A549 (cell line): Measurements from ENCODE around the gene DERL2. TPM values are rescaled to one million over a fixed set of nuclear protein-coding genes. Genes with fewer than 3 reads are reported as not detected.

Experiments used
- ATAC-seq, 2 experiments: fragments of 200-7000 bp in 1 of 2; fragments of >200 bp in 1 of 2; cut with Nextera tagmentation in 1 of 2; cut with Tn5 transposase in 1 of 2; 3 replicates each; pipeline versions ENCODE4 v1.8.0 to v1.9.1; 2018 to 2020; ENCODE audit warnings: mild to moderate bottlenecking in 1 of 2, moderate library complexity in 1 of 2
- CTCF ChIA-PET: fragments of 300-600 bp; sonication (Branson Sonifier 250); formaldehyde crosslinking; extraction: SDS; loops from one replicate; lab custom pipeline; 2021; ENCODE audit warnings: antibody characterized with exemption, inconsistent platforms; lab: Yijun Ruan, JAX
- POLR2A ChIA-PET: fragments of 350-600 bp; formaldehyde crosslinking; extraction: SDS; loops from one replicate; lab custom pipeline; 2021; ENCODE audit warnings: antibody characterized with exemption, inconsistent platforms; lab: Yijun Ruan, JAX
- DNase-seq, 2 experiments: peaks; one replicate each; pipeline versions ENCODE4 v3.0.0 to v3.0.0-alpha.2; 2011 to 2016; ENCODE audit warnings: low read depth in 1 of 2, low spot score in 1 of 2
- FAIRE-seq: peaks from 2 replicates; lab custom pipeline; 2011; peaks lifted over from hg19 to GRCh38; lab: Jason Lieb, UNC
- H3K27ac ChIP-seq, 2 experiments: fragments of >200 bp; sonication (Bioruptor Twin); formaldehyde crosslinking; 3 replicates each; pipeline ENCODE4 v1.5.1; 2016 to 2017
- H3K4me1 ChIP-seq: fragments of >200 bp; sonication (Bioruptor Twin); formaldehyde crosslinking; 3 replicates; pipeline ENCODE4 v1.6.1; 2016
- H3K4me2 ChIP-seq: fragments of >200 bp; sonication (Bioruptor Twin); formaldehyde crosslinking; 3 replicates; pipeline ENCODE4 v1.6.1; 2016
- H3K4me3 ChIP-seq: fragments of >200 bp; sonication (Bioruptor Twin); formaldehyde crosslinking; 3 replicates; pipeline ENCODE4 v1.5.1; 2016
- H3K9me3 ChIP-seq: fragments of >200 bp; sonication (Bioruptor Twin); formaldehyde crosslinking; 3 replicates; pipeline ENCODE4 v1.6.1; 2016
- BHLHE40 ChIP-seq: IDR thresholded peaks from 2 replicates; pipeline ENCODE4 v1.6.1; 2012; ENCODE audit warnings: low read depth, low read length, inconsistent platforms
- CEBPB ChIP-seq, 2 experiments: fragments of >200 bp in 1 of 2; sonication (Bioruptor Twin) in 1 of 2; formaldehyde crosslinking in 1 of 2; IDR thresholded peaks; 2 replicates each; pipeline ENCODE4 v1.6.1; 2012 to 2016
- CHD2 ChIP-seq: fragments of 150-350 bp; IDR thresholded peaks from 2 replicates; pipeline ENCODE4 v1.6.1; 2014; ENCODE audit warnings: low read length; ENCODE audit not compliant: partially characterized antibody
- CHD4 ChIP-seq: fragments of 200-600 bp; sonication (generic); IDR thresholded peaks from 2 replicates; pipeline ENCODE4 v1.6.1; 2016; ENCODE audit warnings: antibody characterized with exemption, mild to moderate bottlenecking, borderline replicate concordance
- EHF ChIP-seq: fragments of 250-450 bp; sonication (Bioruptor Pico); IDR thresholded peaks from 2 replicates; pipeline ENCODE4 v1.5.0; 2020; ENCODE audit warnings: mild to moderate bottlenecking
- ELK1 ChIP-seq: fragments of 150-350 bp; IDR thresholded peaks from 2 replicates; pipeline ENCODE4 v1.6.1; 2014; ENCODE audit warnings: low read depth, mild to moderate bottlenecking, low read length
- FOSB ChIP-seq: fragments of 250-450 bp; sonication (Bioruptor Pico); IDR thresholded peaks from 2 replicates; pipeline ENCODE4 v1.5.0; 2020; ENCODE audit warnings: mild to moderate bottlenecking, moderate library complexity
- FOSL2 ChIP-seq, 2 experiments: fragments of 450-650 bp in 1 of 2; fragments of >200 bp in 1 of 2; sonication (Bioruptor Twin) in 1 of 2; formaldehyde crosslinking; IDR thresholded peaks; 2 replicates each; pipeline versions ENCODE4 v1.5.0 to v1.6.1; 2016 to 2020; ENCODE audit warnings: mild to moderate bottlenecking in 1 of 2, moderate library complexity in 1 of 2
- HDAC2 ChIP-seq: fragments of 200-600 bp; sonication (generic); IDR thresholded peaks from 2 replicates; pipeline ENCODE4 v1.6.1; 2016
- HEYL ChIP-seq: fragments of 250-450 bp; sonication (Bioruptor Pico); IDR thresholded peaks from 2 replicates; pipeline ENCODE4 v1.8.0; 2021; ENCODE audit warnings: mild to moderate bottlenecking, moderate library complexity
- HOXB13 ChIP-seq: fragments of 250-450 bp; sonication (Bioruptor Pico); IDR thresholded peaks from 2 replicates; pipeline ENCODE4 v1.5.0; 2020; ENCODE audit warnings: low read depth, mild to moderate bottlenecking, moderate library complexity
- HOXB5 ChIP-seq: fragments of 250-450 bp; sonication (Bioruptor Pico); IDR thresholded peaks from 2 replicates; pipeline ENCODE4 v1.5.0; 2020; ENCODE audit warnings: mild to moderate bottlenecking, moderate library complexity
- MAZ ChIP-seq: fragments of 150-350 bp; IDR thresholded peaks from 2 replicates; pipeline ENCODE4 v1.6.1; 2014; ENCODE audit warnings: antibody characterized with exemption, low read depth, low read length, borderline replicate concordance
- MYC ChIP-seq: IDR thresholded peaks from 2 replicates; pipeline ENCODE4 v1.6.1; 2012; ENCODE audit warnings: mild to moderate bottlenecking, inconsistent platforms, low read length, improper control_type of control experiment, borderline replicate concordance
- NPAS2 ChIP-seq: fragments of 250-450 bp; sonication (Bioruptor Pico); IDR thresholded peaks from 2 replicates; pipeline ENCODE4 v1.8.0; 2022; ENCODE audit warnings: mild to moderate bottlenecking, moderate library complexity, borderline replicate concordance
- NR3C1 ChIP-seq: fragments of >200 bp; sonication (Bioruptor Twin); formaldehyde crosslinking; IDR thresholded peaks from 3 replicates; pipeline ENCODE4 v1.6.1; 2017
- RAD21 ChIP-seq, 2 experiments: fragments of >200 bp in 1 of 2; sonication (Bioruptor Twin) in 1 of 2; formaldehyde crosslinking in 1 of 2; IDR thresholded peaks in 1 of 2; conservative IDR thresholded peaks in 1 of 2; 2 replicates in 1 of 2; 3 replicates in 1 of 2; pipeline ENCODE4 v1.6.1; 2012 to 2018; ENCODE audit warnings: inconsistent platforms in 1 of 2
- RARB ChIP-seq: fragments of 250-450 bp; sonication (Bioruptor Pico); IDR thresholded peaks from 2 replicates; pipeline ENCODE4 v1.8.0; 2021; ENCODE audit warnings: mild to moderate bottlenecking, moderate library complexity
- RCOR1 ChIP-seq: fragments of 150-350 bp; IDR thresholded peaks from 2 replicates; pipeline ENCODE4 v1.6.1; 2014; ENCODE audit warnings: antibody characterized with exemption, low read length, low read depth
- SMC3 ChIP-seq: fragments of >200 bp; sonication (Bioruptor Twin); formaldehyde crosslinking; IDR thresholded peaks from 3 replicates; pipeline ENCODE4 v1.6.1; 2018; ENCODE audit warnings: inconsistent platforms
- TP53 ChIP-seq: fragments of 250-450 bp; sonication (Bioruptor Pico); IDR thresholded peaks from 2 replicates; pipeline ENCODE4 v1.5.0; 2021; ENCODE audit warnings: mild to moderate bottlenecking, moderate library complexity
- ZSCAN20 ChIP-seq: fragments of 250-450 bp; sonication (Bioruptor Pico); IDR thresholded peaks from 2 replicates; pipeline ENCODE4 v1.8.0; 2022; ENCODE audit warnings: mild to moderate bottlenecking, moderate library complexity
- WGBS: methylation state at CpG from one replicate; pipeline ENCODE4 v1.1.6; 2017; ENCODE audit errors: missing lambda C conversion rate; 5-methylcytosine and 5-hydroxymethylcytosine counted together
- polyA plus RNA-seq, 4 experiments: library from polyadenylated mRNA; depleted of rRNA in 3 of 4; stranded (reverse); fragments of >200 nt; fragmentation: RNase III in 1 of 4; extraction: RNeasy Plus Mini Kit Qiagen cat#74134 plus additional on column Dnase treatment in 1 of 4; gene quantifications; 2 replicates in 3 of 4; 3 replicates in 1 of 4; pipeline ENCODE4 v1.2.3, GENCODE V29; 2011 to 2017
- TF ChIP-seq, protein P1 (sequence below): fragments of 250-450 bp; sonication (Bioruptor Pico); IDR thresholded peaks from 2 replicates; pipeline ENCODE4 v1.5.0; 2020; ENCODE audit warnings: low read depth, mild to moderate bottlenecking, moderate library complexity
- TF ChIP-seq, protein P2 (sequence below): fragments of >200 bp; sonication (Bioruptor Twin); formaldehyde crosslinking; IDR thresholded peaks from 3 replicates; pipeline ENCODE4 v1.5.1; 2016
- TF ChIP-seq, protein P3 (sequence below): IDR thresholded peaks from 2 replicates; pipeline ENCODE4 v1.6.1; 2012

The DERL2 gene
- polyA plus RNA-seq, 2 of the 4 experiments (the other 2 are of a cell fraction) = 113 to 139 TPM

GRCh38 chr17:5499476-5500231 lies 13.7 kb upstream of the DERL2 start:
- ATAC-seq (peak in 1 of 2 experiments; percentile 3; a peak in 1 of 6 replicates), DNase-seq (no peak), FAIRE-seq (no peak)
- Histone ChIP-seq H3K9me3 (peaks cover 27% of the 10 kb centered on the region), H3K4me3 (peak overlapping the region; percentile 80), H3K4me1 (peaks cover 7% of the 10 kb centered on the region; the same call in 2 of the 3 replicates), H3K27ac (no peak overlapping the region), H3K4me2 (peak overlapping the region; percentile 98)
- WGBS = 54% methylated on average over 27 of the region's 44 CpGs
- TF ChIP-seq CHD4 (no peak), RARB (no peak), ELK1 (no peak), SMC3 (no peak), HDAC2 (no peak), FOSL2 (IDR thresholded peaks at IDR 0.05) (no peak), FOSL2 (CRISPR knock-in tag; IDR thresholded peaks at IDR 0.05) (no peak), FOSB (CRISPR knock-in tag) (no peak), NR3C1 (no peak)
- POLR2A ChIA-PET = interaction anchor here (1.9 to 2.6 kb wide), 3 partner anchors 9 to 16 kb away, joined by 6 to 33 read pairs (median 6); partner anchors contain the start of genes DERL2 and MIS12
- CTCF ChIA-PET = interaction anchor here (1.0 to 2.1 kb wide), 6 partner anchors 11 to 88 kb away, joined by 3 to 9 read pairs (median 3); partner anchors contain the start of gene C1QBP

GRCh38 chr17:5492970-5493369 lies 7.0 kb upstream of the DERL2 start:
- FAIRE-seq (no peak), ATAC-seq (no peak), DNase-seq (no peak)
- Histone ChIP-seq H3K9me3 (peaks cover 89% of the 10 kb centered on the region), H3K4me3 (no peak overlapping the region), H3K4me1 (no peaks in the 10 kb centered on the region), H3K4me2 (no peak overlapping the region), H3K27ac (no peak overlapping the region)
- TF ChIP-seq TP53 (CRISPR knock-in tag) (no peak), CHD2 (no peak), ZSCAN20 (CRISPR knock-in tag) (no peak), BHLHE40 (no peak), RAD21 (conservative IDR thresholded peaks at IDR 0.05 in 1 of 2, IDR thresholded peaks at IDR 0.05 in 1 of 2) (no peak), MYC (no peak), RARB (no peak), MAZ (no peak), NPAS2 (no peak), CEBPB (IDR thresholded peaks at IDR 0.05) (no peak), HEYL (no peak), HOXB13 (CRISPR knock-in tag) (no peak), EHF (no peak), HOXB5 (no peak), ELK1 (no peak), FOSL2 (IDR thresholded peaks at IDR 0.05) (no peak), FOSL2 (CRISPR knock-in tag; IDR thresholded peaks at IDR 0.05) (no peak), RCOR1 (no peak)
- TF ChIP-seq, protein P1, sequence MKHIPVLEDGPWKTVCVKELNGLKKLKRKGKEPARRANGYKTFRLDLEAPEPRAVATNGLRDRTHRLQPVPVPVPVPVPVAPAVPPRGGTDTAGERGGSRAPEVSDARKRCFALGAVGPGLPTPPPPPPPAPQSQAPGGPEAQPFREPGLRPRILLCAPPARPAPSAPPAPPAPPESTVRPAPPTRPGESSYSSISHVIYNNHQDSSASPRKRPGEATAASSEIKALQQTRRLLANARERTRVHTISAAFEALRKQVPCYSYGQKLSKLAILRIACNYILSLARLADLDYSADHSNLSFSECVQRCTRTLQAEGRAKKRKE (CRISPR knock-in tag) = no peak
- TF ChIP-seq, protein P2, sequence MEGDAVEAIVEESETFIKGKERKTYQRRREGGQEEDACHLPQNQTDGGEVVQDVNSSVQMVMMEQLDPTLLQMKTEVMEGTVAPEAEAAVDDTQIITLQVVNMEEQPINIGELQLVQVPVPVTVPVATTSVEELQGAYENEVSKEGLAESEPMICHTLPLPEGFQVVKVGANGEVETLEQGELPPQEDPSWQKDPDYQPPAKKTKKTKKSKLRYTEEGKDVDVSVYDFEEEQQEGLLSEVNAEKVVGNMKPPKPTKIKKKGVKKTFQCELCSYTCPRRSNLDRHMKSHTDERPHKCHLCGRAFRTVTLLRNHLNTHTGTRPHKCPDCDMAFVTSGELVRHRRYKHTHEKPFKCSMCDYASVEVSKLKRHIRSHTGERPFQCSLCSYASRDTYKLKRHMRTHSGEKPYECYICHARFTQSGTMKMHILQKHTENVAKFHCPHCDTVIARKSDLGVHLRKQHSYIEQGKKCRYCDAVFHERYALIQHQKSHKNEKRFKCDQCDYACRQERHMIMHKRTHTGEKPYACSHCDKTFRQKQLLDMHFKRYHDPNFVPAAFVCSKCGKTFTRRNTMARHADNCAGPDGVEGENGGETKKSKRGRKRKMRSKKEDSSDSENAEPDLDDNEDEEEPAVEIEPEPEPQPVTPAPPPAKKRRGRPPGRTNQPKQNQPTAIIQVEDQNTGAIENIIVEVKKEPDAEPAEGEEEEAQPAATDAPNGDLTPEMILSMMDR = no peak
- TF ChIP-seq, protein P3, sequence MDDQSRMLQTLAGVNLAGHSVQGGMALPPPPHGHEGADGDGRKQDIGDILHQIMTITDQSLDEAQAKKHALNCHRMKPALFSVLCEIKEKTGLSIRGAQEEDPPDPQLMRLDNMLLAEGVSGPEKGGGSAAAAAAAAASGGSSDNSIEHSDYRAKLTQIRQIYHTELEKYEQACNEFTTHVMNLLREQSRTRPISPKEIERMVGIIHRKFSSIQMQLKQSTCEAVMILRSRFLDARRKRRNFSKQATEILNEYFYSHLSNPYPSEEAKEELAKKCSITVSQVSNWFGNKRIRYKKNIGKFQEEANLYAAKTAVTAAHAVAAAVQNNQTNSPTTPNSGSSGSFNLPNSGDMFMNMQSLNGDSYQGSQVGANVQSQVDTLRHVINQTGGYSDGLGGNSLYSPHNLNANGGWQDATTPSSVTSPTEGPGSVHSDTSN = no peak
- WGBS = 66% methylated on average over 2 of the region's 2 CpGs
- ChIA-PET POLR2A (no interaction called here), CTCF (no interaction called here)
